22Rv1 (cell line): Measurements from ENCODE around the gene PLCXD3.

Source experiments
- ZFX ChIP-seq: fragments of 450-650 bp; IDR thresholded peaks from 2 replicates; pipeline ENCODE4 v1.6.1; 2017; ENCODE audit warnings: antibody characterized with exemption, borderline replicate concordance
- TF ChIP-seq, protein P1 (sequence below): fragments of 450-650 bp; IDR thresholded peaks from 2 replicates; pipeline ENCODE4 v1.5.1; 2017; ENCODE audit warnings: mild to moderate bottlenecking

GRCh38 chr5:41363343-41363986 lies 146.9 kb downstream of the PLCXD3 start:
- TF ChIP-seq, protein P1, sequence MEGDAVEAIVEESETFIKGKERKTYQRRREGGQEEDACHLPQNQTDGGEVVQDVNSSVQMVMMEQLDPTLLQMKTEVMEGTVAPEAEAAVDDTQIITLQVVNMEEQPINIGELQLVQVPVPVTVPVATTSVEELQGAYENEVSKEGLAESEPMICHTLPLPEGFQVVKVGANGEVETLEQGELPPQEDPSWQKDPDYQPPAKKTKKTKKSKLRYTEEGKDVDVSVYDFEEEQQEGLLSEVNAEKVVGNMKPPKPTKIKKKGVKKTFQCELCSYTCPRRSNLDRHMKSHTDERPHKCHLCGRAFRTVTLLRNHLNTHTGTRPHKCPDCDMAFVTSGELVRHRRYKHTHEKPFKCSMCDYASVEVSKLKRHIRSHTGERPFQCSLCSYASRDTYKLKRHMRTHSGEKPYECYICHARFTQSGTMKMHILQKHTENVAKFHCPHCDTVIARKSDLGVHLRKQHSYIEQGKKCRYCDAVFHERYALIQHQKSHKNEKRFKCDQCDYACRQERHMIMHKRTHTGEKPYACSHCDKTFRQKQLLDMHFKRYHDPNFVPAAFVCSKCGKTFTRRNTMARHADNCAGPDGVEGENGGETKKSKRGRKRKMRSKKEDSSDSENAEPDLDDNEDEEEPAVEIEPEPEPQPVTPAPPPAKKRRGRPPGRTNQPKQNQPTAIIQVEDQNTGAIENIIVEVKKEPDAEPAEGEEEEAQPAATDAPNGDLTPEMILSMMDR, result no peak
- no peak for TF ChIP-seq ZFX
